SK-N-MC (cell line): ENCODE measurements around the gene SIPA1L3.

Source experiments
- EZH2 ChIP-seq: fragments of 200-600 bp; sonication (generic); IDR thresholded peaks from one replicate; pipeline ENCODE4 v1.6.1; 2017; ENCODE audit warnings: antibody characterized with exemption
- FOXP2 ChIP-seq: optimal IDR thresholded peaks from 2 replicates; pipeline ENCODE3; 2011; ENCODE audit warnings: mild to moderate bottlenecking, moderate library complexity; ENCODE audit not compliant: insufficient read depth; ENCODE audit errors: extremely low read length, control extremely low read depth
- POLR2AphosphoS5 ChIP-seq: IDR thresholded peaks from 2 replicates; pipeline ENCODE4 v1.6.1; 2012; ENCODE audit warnings: mild to moderate bottlenecking, low read depth, low read length, borderline replicate concordance

- TF ChIP-seq POLR2AphosphoS5 (no peak), EZH2 (no peak), FOXP2 (no peak)
Observed at GRCh38 chr19:38221919-38222830, 315.2 kb downstream of the SIPA1L3 start.
